NCI-H146 treated with DMSO at 0.1 percent for 48 hours (cell line): Measurements from ENCODE around the gene DLG2.

ENCODE experiments used
- DNase-seq: peaks from one replicate; lab custom pipeline; 2025; ENCODE audit not compliant: unreplicated experiment; lab: John Stamatoyannopoulos, UW

The DLG2 gene

DNA sequence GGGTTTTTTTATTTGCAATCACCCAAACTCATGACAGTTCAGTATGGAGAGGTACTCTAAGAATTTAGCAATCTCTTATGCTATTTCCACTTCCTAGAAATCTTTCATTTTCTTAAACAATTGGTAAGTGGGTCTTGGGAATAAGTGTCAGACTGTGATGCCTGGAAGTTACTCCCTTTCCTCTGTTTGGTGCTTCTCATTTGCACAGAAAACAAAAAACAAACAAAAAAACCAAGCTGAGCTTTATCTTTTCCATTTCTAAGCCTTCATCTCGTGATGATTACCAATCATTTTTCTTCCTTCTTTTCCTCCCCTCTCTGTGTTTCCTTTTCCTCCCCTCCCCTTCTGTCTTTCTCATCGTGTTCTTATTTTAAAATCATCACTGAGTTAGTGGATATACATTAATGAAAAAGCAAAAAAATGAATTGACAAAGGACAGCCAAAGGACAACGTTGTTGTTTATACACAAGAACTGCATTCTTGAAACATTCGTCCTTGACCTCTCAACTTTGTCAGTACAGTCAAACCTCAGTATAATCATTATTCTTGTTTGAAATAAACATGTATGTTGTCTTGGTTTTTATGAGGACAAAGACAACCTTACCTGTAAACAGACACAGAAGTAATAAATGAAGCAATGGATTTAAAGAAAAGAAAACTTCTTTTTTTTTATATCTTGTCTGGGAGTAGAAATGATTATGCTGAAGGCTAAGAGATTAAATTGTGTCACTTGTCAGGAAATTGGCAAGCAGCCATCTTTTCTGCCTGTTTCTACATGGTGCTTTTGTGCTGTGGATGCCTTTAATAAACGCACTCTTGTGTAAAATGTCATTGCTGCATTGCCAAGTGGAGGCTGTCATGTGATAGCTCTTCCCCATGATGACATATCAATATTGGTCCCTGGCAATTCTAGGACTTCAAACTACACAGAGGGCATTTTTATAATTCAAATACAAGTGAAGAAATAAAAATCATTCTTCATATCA lies 1537.8 kb downstream of the DLG2 start:
- no peak for DNase-seq

DNA sequence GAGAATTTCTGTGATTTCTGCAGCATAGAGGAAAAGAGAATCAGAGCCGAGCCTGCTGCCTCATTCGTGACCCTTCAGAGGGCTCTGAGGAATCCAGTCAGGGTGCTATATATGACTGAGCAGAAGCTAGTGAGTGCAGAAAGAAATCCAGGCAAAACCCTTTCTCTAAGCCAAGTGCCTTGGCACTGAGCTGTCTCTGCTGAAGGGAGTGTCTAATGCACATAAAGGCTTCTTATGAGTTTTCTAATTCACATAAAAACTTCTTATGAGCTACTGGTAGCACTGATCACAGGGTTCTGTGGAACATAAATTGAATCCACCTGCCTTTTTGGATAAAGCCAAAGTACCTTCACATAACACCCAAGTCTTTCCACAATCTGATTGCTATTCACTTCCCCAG lies 1555.3 kb downstream of the DLG2 start:
- no peak for DNase-seq

DNA sequence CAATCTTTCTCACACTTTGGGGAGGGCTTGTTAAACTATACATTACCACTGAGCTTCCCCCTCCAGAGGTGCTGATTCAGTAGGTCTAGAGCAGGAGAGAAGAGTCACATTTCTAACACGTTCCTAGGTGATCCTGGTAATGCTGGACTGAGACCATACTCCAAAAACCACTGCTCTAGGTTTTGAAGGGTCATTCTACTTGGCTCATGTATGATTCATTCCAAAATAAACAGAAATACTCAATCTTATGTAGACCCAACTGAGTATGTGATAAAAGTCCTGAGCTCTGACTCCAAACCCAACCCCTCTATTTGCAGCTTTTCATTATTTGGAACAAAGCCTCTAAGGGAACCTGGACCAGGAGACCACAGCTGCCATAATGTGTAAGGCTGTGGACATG lies 1558.1 kb downstream of the DLG2 start:
- no peak for DNase-seq

DNA sequence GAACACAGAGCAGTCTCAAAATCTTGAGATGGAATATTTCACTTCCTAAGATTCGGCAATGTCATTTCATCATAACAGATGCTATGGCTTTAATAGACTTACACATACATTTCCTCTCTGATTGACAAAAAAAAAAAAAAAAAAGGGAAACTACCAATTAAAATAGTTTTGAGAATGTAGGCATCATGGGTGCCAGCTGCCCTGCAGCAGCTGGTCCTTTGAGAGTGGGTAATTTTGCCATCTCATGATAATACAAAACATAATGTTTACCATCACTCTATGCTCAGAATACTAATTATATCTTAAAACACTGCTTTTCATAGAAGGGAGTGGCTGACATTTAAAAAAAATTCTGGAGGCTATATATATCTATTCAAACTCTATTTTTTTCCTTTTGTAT lies 1565.4 kb downstream of the DLG2 start:
- no peak for DNase-seq

DNA sequence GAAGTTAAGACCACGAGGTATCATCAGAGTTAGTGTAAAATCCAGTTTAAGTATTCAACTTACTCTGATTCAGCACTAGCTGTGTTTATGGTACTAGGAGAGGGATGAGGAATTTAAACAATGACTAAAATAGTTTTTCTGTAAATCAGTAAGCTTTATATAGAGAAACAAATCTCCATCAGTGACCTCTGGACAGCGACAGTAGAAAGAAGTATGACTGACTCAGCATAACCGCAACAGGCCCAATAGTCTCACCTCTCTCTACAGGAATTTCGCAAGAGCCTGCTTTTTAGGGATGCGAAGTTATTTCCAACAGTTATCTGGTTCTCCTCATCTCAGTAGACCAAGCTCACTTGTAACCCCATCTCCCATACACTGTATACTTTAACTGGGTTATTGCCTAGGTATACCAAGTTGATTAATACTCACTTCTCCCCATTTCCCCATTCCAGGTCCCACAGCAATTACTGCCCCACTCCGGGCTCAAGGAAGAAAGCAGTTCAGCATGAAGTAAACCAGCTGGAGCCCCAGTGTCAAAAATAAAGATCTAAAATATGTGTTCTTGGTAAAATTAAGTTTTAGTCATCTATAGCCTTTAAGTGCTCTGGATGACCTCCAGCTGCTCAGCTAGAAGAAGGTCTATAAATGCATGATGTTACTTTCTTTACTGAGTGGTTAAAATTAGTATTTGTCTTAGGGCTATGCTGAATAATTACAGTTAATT lies 1570.3 kb downstream of the DLG2 start:
- DNase-seq, result no peak

DNA sequence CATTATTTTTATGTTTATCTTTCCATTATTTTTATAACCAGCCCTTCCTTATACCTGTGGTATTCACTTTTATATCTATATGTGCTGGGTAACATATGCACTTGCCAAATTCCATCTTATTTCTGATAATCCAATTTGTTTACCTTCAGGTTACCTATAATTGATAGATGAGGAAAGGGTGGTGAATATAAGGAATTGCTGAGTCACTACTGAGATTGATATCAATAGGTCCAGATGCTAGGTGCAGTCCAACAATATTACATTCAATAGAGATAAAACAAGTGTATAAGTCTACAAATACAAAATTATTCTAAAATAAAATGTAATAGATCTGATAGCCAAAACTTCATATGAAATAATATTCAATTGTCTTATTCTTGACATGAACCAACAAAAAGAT lies 1582.0 kb downstream of the DLG2 start:
- DNase-seq, result no peak

DNA sequence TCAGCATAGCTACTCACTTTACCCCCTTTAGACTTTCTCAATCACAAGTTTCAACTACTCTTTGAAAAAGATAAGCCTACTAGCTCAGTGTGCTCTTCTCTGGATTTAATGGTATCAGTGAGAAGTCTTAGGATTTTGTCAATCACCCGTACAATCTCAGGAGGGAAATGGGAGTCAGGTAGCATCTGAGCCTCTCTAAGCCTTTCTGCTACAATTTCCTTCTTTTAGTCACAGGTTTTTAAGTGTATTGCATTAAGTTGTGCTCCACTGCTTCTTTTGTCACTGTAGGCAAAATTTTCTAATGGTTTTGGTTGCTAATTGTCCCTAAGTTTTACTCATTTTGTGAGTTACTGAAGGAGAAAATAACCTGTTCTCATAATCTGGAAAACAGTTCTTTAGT lies 1582.4 kb downstream of the DLG2 start:
- DNase-seq, result no peak

DNA sequence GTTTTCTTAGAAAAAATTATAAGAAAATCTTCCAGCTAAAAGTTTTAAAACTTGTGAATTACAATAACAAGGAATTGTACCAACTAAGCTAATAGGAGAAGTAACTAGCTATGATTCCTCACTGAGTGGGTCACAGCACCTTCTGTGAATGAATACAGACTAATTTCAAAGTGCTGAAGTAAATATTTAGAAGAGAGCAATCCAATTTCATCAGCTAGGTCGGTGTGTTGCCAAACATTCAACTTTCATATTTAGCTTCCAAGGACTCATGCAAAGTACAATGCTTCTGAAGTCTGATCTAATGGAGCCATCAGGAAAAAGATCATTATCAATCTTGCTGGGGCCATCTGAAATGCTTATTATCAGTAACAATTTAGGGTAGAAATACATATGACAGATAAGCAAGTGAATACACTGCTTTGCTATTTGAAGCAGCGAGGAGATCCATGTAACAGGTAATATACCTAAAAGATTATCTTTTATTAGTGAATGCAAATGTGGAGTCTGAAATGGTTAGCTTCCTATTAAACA lies 1590.4 kb downstream of the DLG2 start:
- no peak for DNase-seq

DNA sequence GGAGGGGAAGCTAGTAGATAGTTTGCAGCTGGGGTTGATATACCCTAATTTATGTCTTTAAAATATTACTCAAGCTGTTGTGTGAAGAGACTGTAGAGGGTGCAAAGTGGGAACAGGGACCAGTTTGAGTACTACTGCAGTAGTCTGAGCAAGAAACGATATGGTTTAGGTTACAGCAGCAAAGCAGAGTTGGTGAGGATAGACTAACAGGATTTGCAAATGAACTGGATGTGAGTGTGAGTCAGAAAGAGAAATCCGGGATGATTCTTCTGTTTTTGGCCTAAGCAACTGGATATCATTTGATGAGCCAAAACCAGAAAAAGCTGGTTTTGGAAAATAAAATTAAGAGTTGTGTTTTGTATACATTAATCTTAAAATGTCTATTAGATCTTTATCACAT lies 1591.5 kb downstream of the DLG2 start:
- DNase-seq, result no peak

DNA sequence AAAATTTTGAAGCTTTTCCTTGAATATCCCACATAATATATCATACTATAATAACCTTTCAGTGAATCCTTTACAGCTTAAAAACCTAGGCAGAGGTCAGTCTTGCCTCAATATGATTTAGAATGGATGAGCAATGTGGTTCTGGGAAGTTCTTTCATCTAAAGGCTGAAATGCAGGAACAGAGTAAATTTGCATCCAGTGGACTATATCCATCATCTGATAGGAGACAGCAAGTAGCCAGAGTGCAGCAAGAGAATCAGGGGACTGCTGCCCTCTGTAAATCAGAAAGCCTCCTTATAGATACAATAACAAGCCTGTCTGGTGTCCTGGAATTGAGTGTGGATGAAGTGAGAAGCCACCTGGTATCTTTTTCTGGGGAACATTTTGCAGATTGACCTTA lies 1592.7 kb downstream of the DLG2 start:
- DNase-seq, result no peak

DNA sequence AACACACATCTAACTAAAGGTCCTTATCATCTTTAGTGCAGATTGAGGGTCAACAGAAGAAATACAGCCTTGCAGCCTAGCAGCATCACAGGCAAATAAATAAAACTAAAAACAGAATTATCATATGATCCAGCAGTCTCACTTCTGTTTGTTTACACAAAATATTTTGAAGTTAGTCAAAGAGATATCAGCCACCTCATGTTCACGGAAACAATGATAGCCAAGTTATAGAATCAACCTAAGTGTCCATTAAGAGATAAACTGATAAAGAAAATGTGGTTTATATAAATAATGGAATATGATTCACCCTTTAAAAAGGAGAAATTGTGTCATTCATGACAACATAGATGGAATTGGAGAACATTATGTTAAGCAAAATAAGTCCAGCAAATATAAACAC lies 1602.9 kb downstream of the DLG2 start:
- no peak for DNase-seq

DNA sequence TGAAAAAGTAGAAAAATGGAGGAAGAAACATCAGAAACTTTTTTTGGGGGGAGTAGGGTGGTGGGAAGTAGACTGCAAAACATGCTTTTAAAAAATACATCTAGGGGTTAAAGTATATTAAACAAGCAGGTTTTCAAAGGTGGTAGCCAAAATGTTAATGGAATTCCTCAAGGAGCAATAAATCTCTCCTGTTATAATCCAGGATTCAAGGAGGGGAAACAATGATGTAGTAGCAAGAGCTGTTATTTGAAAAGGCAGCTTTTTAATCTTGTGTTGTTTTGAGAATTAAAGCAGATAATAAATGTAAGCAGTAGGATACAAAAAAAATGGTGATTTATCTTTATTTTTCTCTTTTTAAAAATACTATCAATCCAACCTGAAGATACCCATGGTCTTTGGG lies 1604.4 kb downstream of the DLG2 start:
- DNase-seq, result no peak

DNA sequence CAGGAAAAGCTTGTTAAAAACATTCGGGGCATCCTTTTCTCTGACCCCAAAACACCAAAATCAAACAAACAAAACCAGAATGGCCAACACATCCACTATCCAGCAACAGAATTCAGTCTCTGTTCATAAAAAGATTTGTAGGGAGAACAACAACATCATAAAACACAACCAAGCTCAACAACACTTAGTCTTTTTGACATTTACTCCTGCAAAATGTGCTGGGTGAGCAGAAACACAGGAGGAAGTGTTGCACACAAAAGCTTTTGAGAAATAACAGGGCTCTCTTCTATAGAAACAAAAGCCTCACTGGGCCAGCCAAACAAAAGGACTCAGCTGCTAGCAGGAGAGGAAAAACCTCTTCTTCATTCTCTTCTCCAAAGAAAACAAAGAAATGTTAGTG lies 1604.9 kb downstream of the DLG2 start:
- no peak for DNase-seq

DNA sequence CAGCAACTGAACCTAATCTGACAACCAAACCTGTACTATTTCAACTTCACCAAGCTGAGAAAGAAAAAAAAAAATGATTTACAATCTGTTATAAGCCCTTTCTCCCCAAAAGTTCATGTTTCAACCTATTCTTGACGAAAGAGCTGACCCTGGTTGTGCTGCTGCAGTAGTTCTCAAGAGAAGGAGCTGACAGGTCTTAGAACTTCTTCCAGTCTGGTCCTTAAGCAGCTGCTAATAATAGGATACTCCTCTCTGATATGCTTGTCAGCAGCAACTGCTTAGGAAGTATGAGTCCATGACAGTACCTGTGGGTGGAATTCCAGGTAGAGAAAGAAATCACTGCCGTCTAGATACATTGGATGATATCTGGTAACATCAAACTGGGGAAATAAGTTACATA lies 1605.9 kb downstream of the DLG2 start:
- no peak for DNase-seq

DNA sequence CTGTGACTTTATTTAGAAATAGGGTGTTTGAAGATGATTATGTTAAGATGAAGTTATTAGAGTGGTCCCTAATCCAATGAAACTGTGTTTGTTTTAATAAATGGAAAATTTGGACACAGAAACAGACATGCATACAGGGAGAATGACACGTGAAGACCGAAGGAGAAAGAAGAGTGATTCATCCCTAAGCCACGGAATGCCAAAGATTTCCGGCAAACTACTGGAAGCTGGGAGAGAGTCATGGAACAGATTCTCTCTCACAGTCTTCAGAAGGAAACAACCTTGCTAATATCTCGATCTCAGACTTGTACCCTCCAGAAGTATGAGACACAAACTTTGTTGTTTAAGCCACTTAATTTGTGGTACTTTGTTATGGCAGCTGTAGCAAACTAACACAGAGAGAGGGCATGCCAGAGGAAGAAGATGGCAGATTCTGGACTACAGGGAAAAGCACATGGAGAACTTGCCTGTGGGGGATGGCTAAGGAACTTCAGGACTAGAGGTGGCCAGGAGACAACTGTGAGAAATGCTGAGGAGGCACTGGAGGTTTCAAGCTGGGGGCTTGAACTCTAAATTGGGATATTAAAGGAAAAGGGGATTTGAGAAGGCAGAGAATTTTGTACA lies 1607.5 kb downstream of the DLG2 start:
- no peak for DNase-seq

DNA sequence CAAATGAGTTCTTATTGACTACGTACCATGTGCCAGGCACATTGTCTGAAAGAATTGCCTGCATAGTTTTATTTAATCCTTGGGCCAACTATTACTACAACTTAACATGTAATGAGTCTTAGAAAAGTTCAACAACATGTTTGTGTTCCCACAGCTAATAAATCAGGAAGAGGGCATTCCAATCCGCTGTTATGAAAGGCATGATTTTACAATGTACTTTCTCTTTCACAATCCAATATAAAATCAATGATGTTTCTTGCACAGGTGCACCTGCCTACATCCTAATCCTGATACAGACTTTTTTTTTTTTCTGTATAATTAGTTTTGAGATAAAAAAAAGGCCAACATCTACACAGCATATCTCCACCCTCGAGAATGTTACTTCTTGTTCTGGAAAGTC lies 1612.6 kb downstream of the DLG2 start:
- no peak for DNase-seq

DNA sequence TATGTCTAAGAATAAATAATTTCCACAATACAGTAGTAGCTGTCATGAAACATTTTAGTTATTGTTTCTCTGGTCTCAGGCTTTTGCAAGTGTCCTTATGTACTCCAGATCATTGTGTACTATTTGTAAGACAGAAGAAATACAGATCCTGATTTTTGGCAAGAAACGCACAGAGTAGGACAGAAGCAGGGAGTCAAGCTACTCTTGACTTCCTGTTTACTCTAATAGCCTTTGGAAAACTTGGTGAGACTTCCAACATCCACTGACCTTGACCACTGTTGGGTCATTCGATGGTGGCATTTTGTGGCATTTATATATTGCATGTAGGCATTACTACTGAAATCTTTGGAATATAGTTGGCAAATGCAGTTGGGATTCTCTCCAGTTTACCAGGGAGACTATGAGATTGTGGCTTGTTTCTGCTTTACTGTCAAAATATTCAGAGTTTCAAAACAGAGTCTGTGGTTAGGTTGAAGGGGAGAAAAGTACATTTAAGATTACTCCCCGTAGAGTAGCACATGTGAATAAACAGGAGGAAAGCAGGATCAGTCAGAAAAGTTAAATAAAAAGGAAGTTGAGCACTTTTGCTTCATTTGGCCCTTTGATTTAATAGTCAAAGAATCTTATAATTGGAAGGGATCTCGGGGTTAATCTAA lies 1614.8 kb downstream of the DLG2 start:
- DNase-seq, result no peak

DNA sequence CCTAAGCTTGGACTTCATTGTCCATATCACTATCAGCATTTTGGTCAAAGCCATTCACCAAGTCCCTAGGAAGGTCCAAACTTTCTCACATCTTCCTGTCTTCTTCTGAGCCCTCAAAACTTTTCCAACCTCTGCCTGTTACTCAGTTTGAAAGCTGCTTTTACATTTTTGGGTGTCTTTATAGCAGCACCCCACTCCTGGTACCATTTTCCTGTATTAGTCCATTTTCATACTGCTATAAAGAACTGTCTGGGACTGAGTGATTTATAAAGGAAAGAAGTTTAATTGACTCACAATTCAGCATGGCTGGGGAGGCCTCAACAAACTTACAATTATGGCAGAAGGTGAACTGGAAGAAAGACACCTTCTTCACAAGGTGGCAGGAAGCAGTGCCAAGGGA lies 1624.0 kb downstream of the DLG2 start:
- DNase-seq, result no peak

DNA sequence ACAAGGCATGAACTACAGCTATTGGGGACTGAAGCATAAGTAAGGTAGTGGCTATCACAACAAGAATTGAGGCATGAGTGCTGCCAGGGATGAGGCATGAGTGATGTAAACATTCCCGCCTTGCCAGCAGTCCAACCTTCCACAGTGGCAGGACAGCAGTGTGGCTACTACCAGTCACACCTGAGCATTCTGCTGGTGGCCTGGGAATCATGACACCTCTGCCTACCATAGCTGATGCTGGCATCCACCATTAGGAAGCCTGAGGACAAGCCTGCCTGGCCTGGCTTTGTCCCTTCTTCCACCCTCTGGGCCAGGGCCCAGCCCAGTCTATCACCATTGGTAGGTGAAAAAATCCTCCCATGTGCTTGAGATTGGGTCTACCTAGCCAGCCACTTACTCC lies 1628.2 kb downstream of the DLG2 start:
- no peak for DNase-seq

DNA sequence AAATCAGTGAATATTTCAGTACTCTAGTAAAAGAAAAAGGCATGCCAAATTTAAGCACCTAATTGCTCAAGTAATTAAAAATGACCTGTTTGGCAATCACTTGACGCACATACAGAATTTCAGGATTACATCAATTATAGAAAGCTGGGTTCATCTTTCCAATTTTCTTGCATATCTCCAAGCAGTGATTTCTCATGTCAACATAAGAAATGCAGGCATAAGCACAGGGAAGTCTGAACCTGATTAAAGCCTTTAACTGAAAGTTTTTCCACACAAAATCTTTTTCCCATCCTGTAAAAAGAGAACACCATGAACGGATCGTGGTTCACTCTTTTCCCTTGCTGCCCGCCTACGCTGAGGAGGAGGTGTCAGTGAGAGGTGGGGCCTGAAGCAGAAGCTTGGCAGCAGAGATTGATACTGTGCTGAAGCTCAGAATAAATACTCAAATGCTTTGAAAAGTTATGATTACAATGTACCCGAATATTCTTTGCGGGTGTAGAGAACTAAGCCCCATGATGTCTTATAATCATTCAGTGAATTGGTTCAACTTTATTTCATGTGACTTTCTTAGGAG lies 1636.9 kb downstream of the DLG2 start:
- no peak for DNase-seq

DNA sequence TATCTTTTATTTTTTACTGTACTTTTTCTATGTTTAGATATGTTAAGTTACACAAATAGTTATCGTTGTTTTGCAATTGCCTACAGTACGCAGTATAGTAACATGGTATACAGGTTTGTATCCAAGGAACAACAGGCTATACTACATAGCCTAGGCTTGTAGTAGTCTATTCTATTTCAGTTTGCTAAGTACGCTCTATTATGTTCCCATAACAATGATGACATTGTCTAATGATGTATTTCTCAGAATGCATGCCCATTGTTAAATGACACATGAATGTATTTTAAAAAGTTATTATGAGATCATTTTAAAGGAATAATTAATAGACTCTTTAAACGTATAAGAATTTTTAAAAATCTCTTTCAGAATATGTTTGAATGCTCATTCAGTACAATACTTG lies 1644.3 kb downstream of the DLG2 start:
- no peak for DNase-seq
